OCI-LY1 (cell line): ENCODE data around the gene MBNL1.

Experiments
- H2AFZ ChIP-seq: fragments of 200-600 bp; sonication (generic), shearing (Covaris generic); 2 replicates; pipeline ENCODE4 v1.6.0; 2014; ENCODE audit warnings: antibody characterized with exemption, mild to moderate bottlenecking, low read length
- H3F3A ChIP-seq: fragments of 200-600 bp; sonication (generic), shearing (Covaris generic); 2 replicates; pipeline ENCODE4 v1.6.0; 2014; ENCODE audit warnings: mild to moderate bottlenecking, antibody characterized with exemption, low read length, moderate library complexity; ENCODE audit not compliant: insufficient read depth
- H3K27ac ChIP-seq: fragments of 200-600 bp; sonication (generic); 2 replicates; pipeline ENCODE4 v1.5.1; 2014; ENCODE audit warnings: low read length, mixed run types, mild to moderate bottlenecking, low read depth; ENCODE audit not compliant: poor library complexity, severe bottlenecking
- H3K27me3 ChIP-seq: fragments of 200-600 bp; sonication (generic); 2 replicates; pipeline ENCODE4 v1.6.0; 2014; ENCODE audit warnings: antibody characterized with exemption, mild to moderate bottlenecking, low read length, moderate library complexity; ENCODE audit not compliant: insufficient read depth
- H3K36me3 ChIP-seq: fragments of 200-600 bp; sonication (generic); 2 replicates; pipeline ENCODE4 v1.6.1; 2014; ENCODE audit warnings: mild to moderate bottlenecking, antibody characterized with exemption, low read length, moderate library complexity, mixed read lengths; ENCODE audit not compliant: insufficient read depth
- H3K4me1 ChIP-seq: fragments of 200-600 bp; sonication (generic); 2 replicates; pipeline ENCODE4 v1.5.1; 2014; ENCODE audit warnings: mild to moderate bottlenecking, low read length, moderate library complexity; ENCODE audit not compliant: insufficient read depth, severe bottlenecking
- H3K4me2 ChIP-seq: fragments of 200-600 bp; sonication (generic), shearing (Covaris generic); 2 replicates; pipeline ENCODE4 v1.6.1; 2014; ENCODE audit warnings: low read length
- H3K4me3 ChIP-seq: fragments of 200-600 bp; sonication (generic); 2 replicates; pipeline ENCODE4 v1.5.1; 2014; ENCODE audit warnings: low read length, low read depth, mild to moderate bottlenecking, mixed read lengths; ENCODE audit not compliant: poor library complexity, severe bottlenecking
- H3K79me2 ChIP-seq: fragments of 200-600 bp; shearing (Covaris generic); 2 replicates; pipeline ENCODE4 v1.6.1; 2016; ENCODE audit warnings: mixed run types, low read length, mixed read lengths; ENCODE audit not compliant: insufficient read depth
- H3K9ac ChIP-seq: fragments of 200-600 bp; sonication (generic), shearing (Covaris generic); 2 replicates; pipeline ENCODE4 v1.6.1; 2014; ENCODE audit warnings: mild to moderate bottlenecking, low read length, mixed read lengths
- H3K9me2 ChIP-seq: fragments of 200-600 bp; sonication (generic), shearing (Covaris generic); 2 replicates; pipeline ENCODE4 v1.6.1; 2014; ENCODE audit warnings: low read depth, mild to moderate bottlenecking, low read length, mixed read lengths
- H3K9me3 ChIP-seq: fragments of 200-600 bp; shearing (Covaris generic); 2 replicates; pipeline ENCODE4 v1.6.1; 2014; ENCODE audit warnings: low read length, mixed read lengths
- H4K20me1 ChIP-seq: fragments of 200-600 bp; sonication (generic), shearing (Covaris generic); 2 replicates; pipeline ENCODE4 v1.6.0; 2016; ENCODE audit warnings: mild to moderate bottlenecking, low read length; ENCODE audit not compliant: insufficient read depth
- CTCF ChIP-seq: fragments of 200-600 bp; sonication (generic), shearing (Covaris generic); IDR thresholded peaks from 2 replicates; pipeline ENCODE4 v1.5.1; 2017; ENCODE audit warnings: mild to moderate bottlenecking, antibody characterized with exemption, low read length, moderate library complexity, mixed read lengths
- EZH2 ChIP-seq: fragments of 200-600 bp; sonication (generic), shearing (Covaris generic); IDR thresholded peaks from 2 replicates; pipeline ENCODE4 v1.8.0; 2017; ENCODE audit warnings: borderline replicate concordance, mixed run types, mild to moderate bottlenecking, antibody characterized with exemption, low read length, moderate library complexity, mixed read lengths

Gene MBNL1

GRCh38 chr3:152511904-152512303 is 243.2 kb downstream of the MBNL1 start:
- Histone ChIP-seq H3K9me3 (no peaks in the 10 kb centered on the region), H2AFZ (no peak overlapping the region), H3K9me2 (no peaks in the 10 kb centered on the region), H3F3A (no peaks in the 10 kb centered on the region), H3K9ac (no peak overlapping the region), H3K4me1 (no peaks in the 10 kb centered on the region), H4K20me1 (no peaks in the 10 kb centered on the region), H3K4me3 (no peak overlapping the region), H3K4me2 (no peak overlapping the region), H3K79me2 (no peaks in the 10 kb centered on the region), H3K27me3 (no peaks in the 10 kb centered on the region), H3K27ac (no peak overlapping the region), H3K36me3 (no peaks in the 10 kb centered on the region)
- TF ChIP-seq CTCF (no peak), EZH2 (no peak)

GRCh38 chr3:152513301-152513960 is 244.7 kb downstream of the MBNL1 start:
- no peaks in the 10 kb centered on the region for H3K79me2 ChIP-seq
- H3K4me2 ChIP-seq: no peak overlapping the region
- H3K4me3 ChIP-seq: no peak overlapping the region
- no peak overlapping the region for H3K27ac ChIP-seq
- TF ChIP-seq CTCF: no peak
- no peak for TF ChIP-seq EZH2
- H3F3A ChIP-seq: no peaks in the 10 kb centered on the region
- H3K9me2 ChIP-seq: no peaks in the 10 kb centered on the region
- no peaks in the 10 kb centered on the region for H4K20me1 ChIP-seq
- H3K9me3 ChIP-seq: no peaks in the 10 kb centered on the region
- no peak overlapping the region for H3K9ac ChIP-seq
- H3K36me3 ChIP-seq: no peaks in the 10 kb centered on the region
- no peaks in the 10 kb centered on the region for H3K4me1 ChIP-seq
- no peaks in the 10 kb centered on the region; the same call in 1 of the 2 replicates for H3K27me3 ChIP-seq
- H2AFZ ChIP-seq: no peak overlapping the region
